ENCODE results near the gene ZNF710. TPM values are rescaled to one million over a fixed set of nuclear protein-coding genes. Genes with fewer than 3 reads are reported as not detected.

Gene ZNF710
- total and polyA plus RNA-seq, 8 donors, result 7.9 to 35.3 (median 16.1) TPM

DNA sequence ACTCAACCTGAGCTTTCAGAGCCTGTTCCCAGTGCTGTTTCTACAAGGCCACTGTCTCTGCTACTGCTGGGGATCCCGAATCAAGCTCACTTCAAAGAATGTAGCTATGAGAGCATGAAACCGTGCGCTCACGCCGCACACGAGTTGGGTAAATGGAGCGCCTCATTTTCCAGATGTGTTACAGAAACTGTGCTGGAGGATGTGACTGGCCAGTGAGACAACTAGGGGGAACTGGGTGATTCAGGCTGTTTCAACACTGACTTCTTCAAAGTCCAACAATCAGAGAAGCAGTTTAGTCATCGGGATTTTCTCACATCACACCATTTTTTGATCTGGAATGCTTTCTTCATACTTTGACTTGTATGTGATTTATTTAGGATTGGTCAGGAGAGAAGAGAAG, 3.5 kb downstream of the ZNF710 start:
- Histone ChIP-seq H3K4me3 (no peak overlapping the region), H3K4me1 (peaks cover 32 to 84% (median 59%) of the 10 kb centered on the region in 4 donors), H3K9me3 (no peaks in the 10 kb centered on the region), H3K36me3 (no peaks in the 10 kb centered on the region), H3K27me3 (no peaks in the 10 kb centered on the region), H3K27ac (peak overlapping the region; percentile 22 to 96 (median 95))
- peak in 1 of 2 donors; percentile 48 for DNase-seq
- intact Hi-C loops (cut with DNase I; ENCODE audit: low total_unique reads), result loop anchor here (10.0 kb wide), 1 partner anchor 60 kb away; no protein-coding TSS in a partner anchor
- TF ChIP-seq POLR2AphosphoS5 (IDR thresholded peaks at IDR 0.05) (peak in 2 of 3 donors; percentile 71 to 81), POLR2A (IDR thresholded peaks at IDR 0.05) (no peak)
- WGBS, 5 donors, result 61 to 76% (median 69%) methylated on average over 8 of the region's 8 CpGs

GRCh38 chr15:90006217-90007075, 5.3 kb downstream of the ZNF710 start:
- WGBS, 5 donors, result 59 to 75% (median 65%) methylated on average over 4 of the region's 4 CpGs
- Histone ChIP-seq H3K9me3 (peaks cover 0 to 5% (median 2%) of the 10 kb centered on the region in 4 donors), H3K4me1 (peaks cover 22 to 79% (median 47%) of the 10 kb centered on the region in 4 donors), H3K27ac (peak overlapping the region in 4 of 5 donors; percentile 93 to 96 (median 95)), H3K36me3 (no peaks in the 10 kb centered on the region), H3K27me3 (no peaks in the 10 kb centered on the region), H3K4me3 (no peak overlapping the region)
- peak in 1 of 2 donors; percentile 41 for DNase-seq
- TF ChIP-seq, protein P1, sequence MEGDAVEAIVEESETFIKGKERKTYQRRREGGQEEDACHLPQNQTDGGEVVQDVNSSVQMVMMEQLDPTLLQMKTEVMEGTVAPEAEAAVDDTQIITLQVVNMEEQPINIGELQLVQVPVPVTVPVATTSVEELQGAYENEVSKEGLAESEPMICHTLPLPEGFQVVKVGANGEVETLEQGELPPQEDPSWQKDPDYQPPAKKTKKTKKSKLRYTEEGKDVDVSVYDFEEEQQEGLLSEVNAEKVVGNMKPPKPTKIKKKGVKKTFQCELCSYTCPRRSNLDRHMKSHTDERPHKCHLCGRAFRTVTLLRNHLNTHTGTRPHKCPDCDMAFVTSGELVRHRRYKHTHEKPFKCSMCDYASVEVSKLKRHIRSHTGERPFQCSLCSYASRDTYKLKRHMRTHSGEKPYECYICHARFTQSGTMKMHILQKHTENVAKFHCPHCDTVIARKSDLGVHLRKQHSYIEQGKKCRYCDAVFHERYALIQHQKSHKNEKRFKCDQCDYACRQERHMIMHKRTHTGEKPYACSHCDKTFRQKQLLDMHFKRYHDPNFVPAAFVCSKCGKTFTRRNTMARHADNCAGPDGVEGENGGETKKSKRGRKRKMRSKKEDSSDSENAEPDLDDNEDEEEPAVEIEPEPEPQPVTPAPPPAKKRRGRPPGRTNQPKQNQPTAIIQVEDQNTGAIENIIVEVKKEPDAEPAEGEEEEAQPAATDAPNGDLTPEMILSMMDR (IDR thresholded peaks at IDR 0.05), result no peak
- TF ChIP-seq POLR2AphosphoS5 (IDR thresholded peaks at IDR 0.05), result no peak
- no peak for TF ChIP-seq POLR2A (IDR thresholded peaks at IDR 0.05)
- no peak for TF ChIP-seq EP300 (IDR thresholded peaks at IDR 0.05)
- intact Hi-C loops (cut with DNase I; ENCODE audit: low total_unique reads), result loop anchor here (10.0 kb wide), 1 partner anchor 58 kb away; no protein-coding TSS in a partner anchor

DNA sequence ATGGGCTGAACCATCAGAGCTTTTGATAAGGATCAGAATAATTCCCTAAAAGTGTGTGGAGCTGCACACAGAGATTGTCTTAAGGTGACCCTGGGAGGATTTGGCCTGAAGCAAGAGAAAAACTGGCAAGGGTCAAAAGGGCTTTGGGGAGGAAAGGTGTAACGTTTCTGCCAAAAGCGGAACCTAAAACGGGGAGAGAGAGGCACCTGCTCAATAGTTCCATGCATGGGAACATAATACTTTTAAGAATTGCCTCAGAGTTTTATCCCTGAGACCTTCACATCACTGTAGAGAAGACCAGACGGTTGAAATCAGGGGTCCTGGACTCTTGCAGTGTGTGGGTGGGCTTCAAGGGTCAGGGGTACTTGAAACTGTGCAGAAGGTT, 5.9 kb downstream of the ZNF710 start:
- WGBS, 5 donors, result 72 to 83% (median 78%) methylated on average over 4 of the region's 4 CpGs
- H3K9me3 ChIP-seq, result peaks cover 0 to 11% (median 8%) of the 10 kb centered on the region in 4 donors
- H3K27ac ChIP-seq, result peak overlapping the region in 2 of 5 donors; percentile 4 to 96
- H3K4me3 ChIP-seq, result no peak overlapping the region
- H3K27me3 ChIP-seq, result no peaks in the 10 kb centered on the region
- intact Hi-C loops (cut with DNase I; ENCODE audit: low total_unique reads), result loop anchor here (10.0 kb wide), 1 partner anchor 58 kb away; no protein-coding TSS in a partner anchor
- peaks cover 22 to 79% (median 47%) of the 10 kb centered on the region in 4 donors for H3K4me1 ChIP-seq
- no peak for DNase-seq
- no peak for TF ChIP-seq EP300 (IDR thresholded peaks at IDR 0.05)
- no peak for TF ChIP-seq POLR2A (IDR thresholded peaks at IDR 0.05)
- no peak for TF ChIP-seq POLR2AphosphoS5 (IDR thresholded peaks at IDR 0.05)
- TF ChIP-seq, protein P1 (IDR thresholded peaks at IDR 0.05), result no peak
- no peaks in the 10 kb centered on the region for H3K36me3 ChIP-seq

DNA sequence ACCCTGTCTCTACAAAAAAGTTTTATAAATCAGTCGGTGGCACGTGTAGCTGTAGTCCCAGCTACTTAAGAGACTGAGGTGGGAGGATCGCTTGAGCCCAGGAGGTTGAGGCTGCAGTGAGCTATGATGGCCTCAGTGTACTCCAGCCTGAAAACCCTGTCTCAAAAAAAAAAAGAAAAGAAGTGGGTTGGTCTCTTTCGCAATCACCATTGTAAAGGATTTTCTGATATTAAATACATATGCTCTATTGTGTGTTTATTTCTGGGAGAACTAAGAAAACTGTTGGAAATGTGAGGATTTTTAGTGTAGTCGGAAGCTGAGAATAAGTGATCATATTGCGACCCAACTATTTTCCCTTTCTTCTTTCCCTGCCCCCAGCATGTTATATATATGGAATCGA, 7.5 kb downstream of the ZNF710 start:
- TF ChIP-seq EP300 (IDR thresholded peaks at IDR 0.05) (no peak), POLR2AphosphoS5 (IDR thresholded peaks at IDR 0.05) (no peak), POLR2A (IDR thresholded peaks at IDR 0.05) (no peak)
- TF ChIP-seq, protein P1 (IDR thresholded peaks at IDR 0.05), result no peak
- Histone ChIP-seq H3K4me1 (peaks cover 14 to 77% (median 38%) of the 10 kb centered on the region in 4 donors), H3K27ac (no peak overlapping the region), H3K9me3 (peaks cover 0 to 15% (median 9%) of the 10 kb centered on the region in 4 donors), H3K4me3 (no peak overlapping the region), H3K27me3 (no peaks in the 10 kb centered on the region), H3K36me3 (no peaks in the 10 kb centered on the region)
- no peak for DNase-seq
- WGBS, 5 donors, result 90 to 96% (median 93%) methylated on average over 7 of the region's 7 CpGs
- intact Hi-C loops (cut with DNase I; ENCODE audit: low total_unique reads), result loop anchor here (10.0 kb wide), 1 partner anchor 56 kb away; no protein-coding TSS in a partner anchor
